ENCODE results near the gene RPS25. TPM values are rescaled to one million over a fixed set of nuclear protein-coding genes. Genes with fewer than 3 reads are reported as not detected.
A peak's percentile ranks its signal among the peaks of the same experiment; 100 is the strongest.

RPS25 gene
- total and polyA plus RNA-seq, 12 donors = 743 to 1,607 (median 838) TPM

GRCh38 chr11:119056421-119056999 is 38.4 kb upstream of the RPS25 start:
- no peaks in the 10 kb centered on the region for H3K9me3 ChIP-seq
- peak overlapping the region; percentile 67 to 99 (median 94) for H3K4me3 ChIP-seq
- H3K4me1 ChIP-seq = peaks cover 15 to 28% (median 25%) of the 10 kb centered on the region in 9 donors
- H3K36me3 ChIP-seq = peaks cover 0 to 53% (median 35%) of the 10 kb centered on the region in 9 donors
- 0 to 1% methylated on average over 44 to 48 of the region's 48 CpGs for WGBS, 2 donors
- H3K27me3 ChIP-seq = no peaks in the 10 kb centered on the region
- peak; percentile 24 to 29 for DNase-seq
- intact Hi-C loops (cut with DNase I) = loop anchor here in 1 of 10 donors (2.0 kb wide), 1 partner anchor 38 kb away; the partner anchor contains the start of genes RPS25 and TRAPPC4
- ATAC-seq = peak in 4 of 8 donors; percentile 2 to 67 (median 10)
- TF ChIP-seq CTCF (IDR thresholded peaks at IDR 0.05) = no peak
- H3K27ac ChIP-seq = peak overlapping the region in 9 of 10 donors; percentile 86 to 94 (median 89)

GRCh38 chr11:119055901-119056300 is 37.8 kb upstream of the RPS25 start:
- Histone ChIP-seq H3K4me1 (peaks cover 15 to 28% (median 25%) of the 10 kb centered on the region in 9 donors), H3K27ac (peak overlapping the region in 4 of 10 donors; percentile 86 to 93 (median 90)), H3K4me3 (peak overlapping the region; percentile 67 to 99 (median 94)), H3K9me3 (no peaks in the 10 kb centered on the region), H3K36me3 (peaks cover 0 to 53% (median 41%) of the 10 kb centered on the region in 9 donors), H3K27me3 (no peaks in the 10 kb centered on the region)
- DNase-seq (no peak), ATAC-seq (no peak)
- intact Hi-C loops (cut with DNase I) = loop anchor here in 1 of 10 donors (2.0 kb wide), 1 partner anchor 37 kb away; the partner anchor contains the start of genes RPS25 and TRAPPC4
- 47 to 57% methylated on average over 6 of the region's 6 CpGs for WGBS, 2 donors
- TF ChIP-seq CTCF (IDR thresholded peaks at IDR 0.05) = no peak

GRCh38 chr11:119054418-119054817 is 36.3 kb upstream of the RPS25 start:
- Histone ChIP-seq H3K4me1 (peaks cover 15 to 28% (median 25%) of the 10 kb centered on the region in 9 donors), H3K4me3 (no peak overlapping the region), H3K27ac (no peak overlapping the region), H3K27me3 (no peaks in the 10 kb centered on the region), H3K9me3 (no peaks in the 10 kb centered on the region), H3K36me3 (peaks cover 0 to 61% (median 52%) of the 10 kb centered on the region in 9 donors)
- intact Hi-C loops (cut with DNase I) = no loop called here
- TF ChIP-seq CTCF (IDR thresholded peaks at IDR 0.05) = no peak
- 95% methylated on average over 10 of the region's 10 CpGs for WGBS, 2 donors
- no peak for DNase-seq
- no peak for ATAC-seq

GRCh38 chr11:119052163-119052814 is 34.1 kb upstream of the RPS25 start:
- 92 to 95% methylated on average over 23 of the region's 23 CpGs for WGBS, 2 donors
- Histone ChIP-seq H3K4me1 (peaks cover 10 to 19% (median 16%) of the 10 kb centered on the region in 9 donors), H3K4me3 (no peak overlapping the region), H3K27ac (no peak overlapping the region), H3K27me3 (no peaks in the 10 kb centered on the region), H3K9me3 (no peaks in the 10 kb centered on the region), H3K36me3 (peaks cover 7 to 82% (median 73%) of the 10 kb centered on the region in 9 donors)
- DNase-seq (no peak), ATAC-seq (no peak)
- intact Hi-C loops (cut with DNase I) = no loop called here
- no peak for TF ChIP-seq CTCF (IDR thresholded peaks at IDR 0.05)

Data from heart right ventricle (tissue), 16 donors.